BJ (cell line): ENCODE measurements around the gene TNFRSF8. TPM values are rescaled to one million over a fixed set of nuclear protein-coding genes. Genes with fewer than 3 reads are reported as not detected.
A peak's percentile ranks its signal among the peaks of the same experiment; 100 is the strongest.

ENCODE experiments used
- CTCF ChIA-PET: fragments of 350-600 bp; formaldehyde crosslinking; extraction: SDS; loops from one replicate; lab custom pipeline; 2021; ENCODE audit warnings: antibody characterized with exemption, inconsistent platforms; lab: Yijun Ruan, JAX
- POLR2A ChIA-PET: fragments of 300-600 bp; sonication (Branson Sonifier 250); formaldehyde crosslinking; extraction: SDS; loops from one replicate; lab custom pipeline; 2021; ENCODE audit warnings: antibody characterized with exemption; lab: Charles Lee
- DNase-seq: peaks from one replicate; pipeline ENCODE4 v3.0.0-alpha.2; 2011; ENCODE audit warnings: low read depth
- H3K27me3 ChIP-seq: 2 replicates; pipeline ENCODE4 v1.6.0; 2011; ENCODE audit warnings: low read length; ENCODE audit not compliant: control insufficient read depth, insufficient read depth
- H3K36me3 ChIP-seq: 2 replicates; pipeline ENCODE4 v1.5.1; 2011; ENCODE audit warnings: low read length; ENCODE audit not compliant: control insufficient read depth, insufficient read depth
- H3K4me3 ChIP-seq: 2 replicates; pipeline ENCODE4 v1.5.1; 2011; ENCODE audit warnings: low read depth, mild to moderate bottlenecking, control low read depth, low read length
- polyA plus RNA-seq: library from polyadenylated mRNA; depleted of rRNA; stranded (reverse); fragments of >200 nt; gene quantifications from 2 replicates; pipeline ENCODE4 v1.2.3, GENCODE V29; 2011
- TF ChIP-seq, protein P1 (sequence below): IDR thresholded peaks from 2 replicates; pipeline ENCODE4 v1.5.1; 2011; ENCODE audit warnings: low read depth, mild to moderate bottlenecking, control low read depth, inconsistent platforms, low read length, moderate library complexity; ENCODE audit not compliant: insufficient read depth

The TNFRSF8 gene
- polyA plus RNA-seq, 1 experiment = not detected

DNA sequence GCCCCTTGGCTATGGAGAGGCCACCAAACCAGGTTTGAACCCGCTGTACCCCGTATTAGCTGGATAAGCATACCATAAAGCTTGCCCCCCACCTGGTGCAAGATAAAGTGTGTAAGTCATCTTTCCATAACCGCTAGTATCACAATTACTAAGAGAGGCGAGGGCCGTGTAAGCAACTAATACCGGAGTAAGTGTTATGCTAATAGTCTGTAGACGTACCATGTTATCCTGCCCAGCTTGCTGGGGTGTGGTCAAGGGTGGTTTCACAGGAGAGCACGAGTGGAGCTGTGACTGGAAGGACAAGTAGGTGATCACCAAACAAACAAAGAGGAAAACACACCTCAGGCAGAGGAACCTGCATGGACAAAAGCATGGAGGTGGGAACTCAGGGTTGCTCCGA, 100.1 kb downstream of the TNFRSF8 start:
- POLR2A ChIA-PET = no interaction called here
- TF ChIP-seq, protein P1, sequence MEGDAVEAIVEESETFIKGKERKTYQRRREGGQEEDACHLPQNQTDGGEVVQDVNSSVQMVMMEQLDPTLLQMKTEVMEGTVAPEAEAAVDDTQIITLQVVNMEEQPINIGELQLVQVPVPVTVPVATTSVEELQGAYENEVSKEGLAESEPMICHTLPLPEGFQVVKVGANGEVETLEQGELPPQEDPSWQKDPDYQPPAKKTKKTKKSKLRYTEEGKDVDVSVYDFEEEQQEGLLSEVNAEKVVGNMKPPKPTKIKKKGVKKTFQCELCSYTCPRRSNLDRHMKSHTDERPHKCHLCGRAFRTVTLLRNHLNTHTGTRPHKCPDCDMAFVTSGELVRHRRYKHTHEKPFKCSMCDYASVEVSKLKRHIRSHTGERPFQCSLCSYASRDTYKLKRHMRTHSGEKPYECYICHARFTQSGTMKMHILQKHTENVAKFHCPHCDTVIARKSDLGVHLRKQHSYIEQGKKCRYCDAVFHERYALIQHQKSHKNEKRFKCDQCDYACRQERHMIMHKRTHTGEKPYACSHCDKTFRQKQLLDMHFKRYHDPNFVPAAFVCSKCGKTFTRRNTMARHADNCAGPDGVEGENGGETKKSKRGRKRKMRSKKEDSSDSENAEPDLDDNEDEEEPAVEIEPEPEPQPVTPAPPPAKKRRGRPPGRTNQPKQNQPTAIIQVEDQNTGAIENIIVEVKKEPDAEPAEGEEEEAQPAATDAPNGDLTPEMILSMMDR = no peak
- CTCF ChIA-PET = no interaction called here
- no peak for DNase-seq
- H3K4me3 ChIP-seq = no peak overlapping the region
- peaks cover 4% of the 10 kb centered on the region; the same call in 1 of the 2 replicates for H3K27me3 ChIP-seq
- H3K36me3 ChIP-seq = no peaks in the 10 kb centered on the region

GRCh38 chr1:12164210-12164609, 101.1 kb downstream of the TNFRSF8 start:
- ChIA-PET POLR2A (no interaction called here), CTCF (interaction anchor here (1.2 kb wide), 1 partner anchor 39 kb away, joined by 5 read pairs; no protein-coding TSS in a partner anchor)
- TF ChIP-seq, protein P1 = no peak
- H3K27me3 ChIP-seq = peaks cover 4% of the 10 kb centered on the region; the same call in 1 of the 2 replicates
- H3K36me3 ChIP-seq = no peaks in the 10 kb centered on the region
- DNase-seq = no peak
- H3K4me3 ChIP-seq = no peak overlapping the region

DNA sequence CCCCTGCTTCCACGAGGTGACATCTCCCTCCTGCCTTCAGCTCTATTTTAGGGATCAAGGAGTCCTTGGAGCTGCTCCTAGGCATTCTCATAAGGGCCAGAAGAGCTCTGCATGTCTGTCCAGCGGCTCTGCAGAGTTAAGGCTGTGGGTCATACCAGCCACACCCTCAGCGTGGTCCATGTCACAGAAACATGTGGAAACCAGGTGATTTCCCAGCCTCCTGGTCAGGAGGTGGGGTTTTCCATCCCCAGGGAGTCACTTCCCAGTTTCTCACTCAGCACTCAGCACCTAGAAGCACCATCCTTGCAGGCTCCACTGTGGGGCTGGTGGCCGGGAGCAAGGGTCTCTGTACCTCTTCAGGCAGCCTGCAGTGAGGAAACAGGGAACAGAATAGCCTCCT, 102.2 kb downstream of the TNFRSF8 start:
- CTCF ChIA-PET = interaction anchor here (0.9 to 1.2 kb wide), 2 partner anchors 18 to 40 kb away, joined by 3 to 5 read pairs; no protein-coding TSS in a partner anchor
- no peak for DNase-seq
- TF ChIP-seq, protein P1 = no peak
- peaks cover 4% of the 10 kb centered on the region; the same call in 1 of the 2 replicates for H3K27me3 ChIP-seq
- POLR2A ChIA-PET = no interaction called here
- H3K36me3 ChIP-seq = no peaks in the 10 kb centered on the region
- H3K4me3 ChIP-seq = no peak overlapping the region

DNA sequence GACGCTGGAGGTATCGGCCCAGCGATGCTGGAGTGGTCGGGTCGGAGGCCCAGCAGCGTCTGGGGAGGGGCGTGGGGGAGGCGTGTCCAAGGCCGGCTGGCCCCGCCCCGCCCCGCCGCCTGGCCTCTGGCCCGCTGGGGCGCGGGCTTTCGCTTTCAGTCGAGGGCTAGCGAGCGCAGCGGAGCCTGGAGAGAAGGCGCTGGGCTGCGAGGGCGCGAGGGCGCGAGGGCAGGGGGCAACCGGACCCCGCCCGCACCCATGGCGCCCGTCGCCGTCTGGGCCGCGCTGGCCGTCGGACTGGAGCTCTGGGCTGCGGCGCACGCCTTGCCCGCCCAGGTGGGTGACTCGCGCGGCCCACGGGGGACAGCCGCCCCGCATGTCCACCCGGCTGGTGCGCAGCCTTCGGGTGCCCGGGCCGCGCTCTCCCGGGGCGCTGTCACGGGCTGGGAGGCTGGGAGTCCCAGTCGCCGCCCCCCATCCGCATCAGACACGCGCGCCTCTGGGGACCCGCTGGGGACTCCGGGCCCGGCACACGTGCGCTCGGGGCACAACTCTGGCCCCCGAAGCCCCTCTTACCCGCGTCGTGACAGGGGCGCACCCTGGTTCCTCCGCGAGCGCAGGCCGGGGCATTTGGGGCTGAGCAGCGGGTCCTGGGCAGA, 103.9 kb downstream of the TNFRSF8 start, which contains the start of gene TNFRSF1B:
Gene TNFRSF1B, plus strand, starts transcription at position 158 of the 659 bp plus-strand sequence. Its CDS starts 101 bp downstream, at position 259.
- no peak for DNase-seq

More for the DNA sequence above, 103.9 kb downstream of the TNFRSF8 start, which contains the start of gene TNFRSF1B:
- ChIA-PET POLR2A (no interaction called here), CTCF (interaction anchor here (0.7 to 1.5 kb wide), 2 partner anchors 42 to 99 kb away, joined by 3 to 5 read pairs; no protein-coding TSS in a partner anchor)
- Histone ChIP-seq H3K36me3 (no peaks in the 10 kb centered on the region), H3K27me3 (peaks cover 4% of the 10 kb centered on the region), H3K4me3 (peak within 1 kb of the TSS; percentile 43)
- TF ChIP-seq, protein P1 = no peak
